Liver (tissue), 9 donors: ENCODE data around the gene RGPD4. TPM values are rescaled to one million over a fixed set of nuclear protein-coding genes. Genes with fewer than 3 reads are reported as not detected.

Source experiments
- DNase-seq: peaks from one replicate; pipeline ENCODE4 v3.0.0-alpha.2; 2017; ENCODE audit warnings: low spot score
- H3K27ac ChIP-seq, 2 donors: one replicate each; pipeline ENCODE4 v1.7.0; 2013; ENCODE audit warnings: inconsistent platforms in 2 of 2, low read length in 2 of 2, control low read depth in 1 of 2, low read depth in 1 of 2, mild to moderate bottlenecking in 1 of 2
- H3K27me3 ChIP-seq, 4 donors: one replicate each; pipeline versions ENCODE4 v1.6.1 to v1.7.0; 2013; ENCODE audit warnings: low read length in 3 of 4, inconsistent platforms in 1 of 4, mild to moderate bottlenecking in 1 of 4, moderate library complexity in 1 of 4; ENCODE audit not compliant: control insufficient read depth in 4 of 4, insufficient read depth in 4 of 4
- H3K36me3 ChIP-seq, 4 donors: one replicate each; pipeline versions ENCODE4 v1.6.1 to v1.7.0; 2013; ENCODE audit warnings: low read length in 3 of 4, mild to moderate bottlenecking in 3 of 4, low read depth in 1 of 4, moderate library complexity in 1 of 4; ENCODE audit not compliant: control insufficient read depth in 4 of 4, insufficient read depth in 3 of 4
- H3K4me1 ChIP-seq, 4 donors: one replicate each; pipeline versions ENCODE4 v1.6.1 to v1.7.0; 2013; ENCODE audit warnings: low read length in 3 of 4, mild to moderate bottlenecking in 3 of 4, moderate library complexity in 1 of 4; ENCODE audit not compliant: control insufficient read depth in 4 of 4, insufficient read depth in 4 of 4
- H3K4me3 ChIP-seq, 3 donors: one replicate each; pipeline versions ENCODE4 v1.6.1 to v1.7.0; 2013; ENCODE audit warnings: low read length in 3 of 3, control low read depth in 1 of 3, low read depth in 1 of 3, mild to moderate bottlenecking in 1 of 3
- H3K9ac ChIP-seq, 2 donors: one replicate each; pipeline ENCODE4 v1.7.0; 2013; ENCODE audit warnings: low read length in 2 of 2, mild to moderate bottlenecking in 2 of 2, moderate library complexity in 2 of 2, control low read depth in 1 of 2, low read depth in 1 of 2
- H3K9me3 ChIP-seq, 4 donors: one replicate each; pipeline versions ENCODE4 v1.6.1 to v1.7.0; 2013; ENCODE audit warnings: low read length in 3 of 4; ENCODE audit not compliant: control insufficient read depth in 4 of 4
- ATF3 ChIP-seq: IDR thresholded peaks from 2 replicates; pipeline ENCODE4 v1.6.1; 2016; ENCODE audit warnings: antibody characterized with exemption
- CTCF ChIP-seq: fragments of 150-350 bp; IDR thresholded peaks from 2 replicates; pipeline ENCODE4 v1.5.1; 2017; ENCODE audit warnings: improper control_type of control experiment, low read depth, low read length; ENCODE audit not compliant: missing input control
- EGR1 ChIP-seq, 2 donors: IDR thresholded peaks; 2 replicates each; pipeline ENCODE4 v1.6.1; 2016 to 2018; ENCODE audit warnings: antibody characterized with exemption in 2 of 2, low read depth in 2 of 2
- FOXA1 ChIP-seq: IDR thresholded peaks from 2 replicates; pipeline ENCODE4 v1.6.1; 2016; ENCODE audit warnings: antibody characterized with exemption
- GABPA ChIP-seq, 2 donors: IDR thresholded peaks in 1 of 2; conservative IDR thresholded peaks in 1 of 2; 2 replicates each; pipeline ENCODE4 v1.6.1; 2016; ENCODE audit warnings: antibody characterized with exemption in 2 of 2, mild to moderate bottlenecking in 1 of 2, moderate library complexity in 1 of 2
- HNF4A ChIP-seq, 2 donors: conservative IDR thresholded peaks; 2 replicates each; pipeline ENCODE4 v1.6.1; 2016; ENCODE audit warnings: antibody characterized with exemption in 2 of 2, mild to moderate bottlenecking in 2 of 2
- HNF4G ChIP-seq: IDR thresholded peaks from 2 replicates; pipeline ENCODE4 v1.6.1; 2016; ENCODE audit warnings: antibody characterized with exemption
- JUND ChIP-seq, 2 donors: IDR thresholded peaks; 2 replicates each; pipeline ENCODE4 v1.6.1; 2016; ENCODE audit warnings: antibody characterized with exemption in 2 of 2
- MAX ChIP-seq: IDR thresholded peaks from 2 replicates; pipeline ENCODE4 v1.6.1; 2016; ENCODE audit warnings: antibody characterized with exemption
- NR2F2 ChIP-seq: IDR thresholded peaks from 2 replicates; pipeline ENCODE4 v1.6.1; 2016; ENCODE audit warnings: antibody characterized with exemption
- RAD21 ChIP-seq, 2 donors: IDR thresholded peaks; 2 replicates each; pipeline ENCODE4 v1.6.1; 2016; ENCODE audit warnings: antibody characterized with exemption in 2 of 2, mild to moderate bottlenecking in 2 of 2
- REST ChIP-seq: IDR thresholded peaks from 2 replicates; pipeline ENCODE4 v1.6.1; 2016; ENCODE audit warnings: antibody characterized with exemption, mild to moderate bottlenecking
- RXRA ChIP-seq, 2 donors: IDR thresholded peaks; 2 replicates each; pipeline ENCODE4 v1.6.1; 2017 to 2018; ENCODE audit warnings: antibody characterized with exemption in 2 of 2, mild to moderate bottlenecking in 1 of 2
- TAF1 ChIP-seq: conservative IDR thresholded peaks from 2 replicates; pipeline ENCODE4 v1.6.1; 2016; ENCODE audit warnings: antibody characterized with exemption, mild to moderate bottlenecking
- YY1 ChIP-seq: IDR thresholded peaks from 2 replicates; pipeline ENCODE4 v1.6.1; 2016; ENCODE audit warnings: antibody characterized with exemption, mild to moderate bottlenecking
- ZBTB33 ChIP-seq: IDR thresholded peaks from 2 replicates; pipeline ENCODE4 v1.6.1; 2016; ENCODE audit warnings: antibody characterized with exemption
- WGBS: extraction: QIAGEN DNeasy Blood & Tissue Kit; methylation state at CpG from one replicate; pipeline ENCODE4 v1.1.7; 2013; 5-methylcytosine and 5-hydroxymethylcytosine counted together
- polyA plus RNA-seq, 2 donors: library from polyadenylated mRNA; stranded (reverse) in 1 of 2; unstranded in 1 of 2; fragments of 200-250 nt in 1 of 2; fragments of >200 nt in 1 of 2; fragmentation: Nextera tagmentation in 1 of 2; extraction: Ambion mirVana in 1 of 2; gene quantifications; one replicate each; pipeline versions ENCODE4 v1.2.1 to v1.2.3, GENCODE V29; 2013 to 2015
- total RNA-seq, 2 donors: library from RNA; depleted of rRNA; stranded (reverse); fragments of >200 nt; gene quantifications; one replicate each; pipeline ENCODE4 v1.2.3, GENCODE V29; 2014
- donor health status: healthy.
- donor health status: healthy.
- donor health status: healthy.
- donor health status: healthy.
- donor health status: healthy.

The RGPD4 gene
- total and polyA plus RNA-seq, 4 donors = not detected

- Histone ChIP-seq H3K4me1 (no peaks in the 10 kb centered on the region), H3K27ac (no peak overlapping the region), H3K9me3 (no peaks in the 10 kb centered on the region), H3K36me3 (no peaks in the 10 kb centered on the region), H3K9ac (no peak overlapping the region), H3K4me3 (no peak overlapping the region), H3K27me3 (no peaks in the 10 kb centered on the region)
- WGBS = 51% methylated on average over 3 of the region's 3 CpGs
- DNase-seq = no peak
- no peak for TF ChIP-seq HNF4A (conservative IDR thresholded peaks at IDR 0.05)
- TF ChIP-seq YY1 = no peak
- TF ChIP-seq JUND (IDR thresholded peaks at IDR 0.05) = no peak
- no peak for TF ChIP-seq FOXA1
- no peak for TF ChIP-seq RXRA (IDR thresholded peaks at IDR 0.05)
- TF ChIP-seq RAD21 (IDR thresholded peaks at IDR 0.05) = no peak
- no peak for TF ChIP-seq ZBTB33
- TF ChIP-seq HNF4G = no peak
Measured at GRCh38 chr2:107809835-107810234, 16.9 kb upstream of the RGPD4 start.

- H3K36me3 ChIP-seq = no peaks in the 10 kb centered on the region
- TF ChIP-seq ATF3 = no peak
- no peak for TF ChIP-seq EGR1 (IDR thresholded peaks at IDR 0.05; ENCODE audit: low read depth in 2 of 2)
- no peak for TF ChIP-seq HNF4A (conservative IDR thresholded peaks at IDR 0.05)
- TF ChIP-seq REST = no peak
- no peak for TF ChIP-seq MAX
- TF ChIP-seq RAD21 (IDR thresholded peaks at IDR 0.05) = no peak
- TF ChIP-seq TAF1 = no peak
- TF ChIP-seq RXRA (IDR thresholded peaks at IDR 0.05) = no peak
- H3K9ac ChIP-seq = no peak overlapping the region
- DNase-seq = no peak
- no peak overlapping the region for H3K4me3 ChIP-seq
- no peaks in the 10 kb centered on the region for H3K9me3 ChIP-seq
- H3K27me3 ChIP-seq = no peaks in the 10 kb centered on the region
- WGBS = 62% methylated on average over 1 of the region's 1 CpG
- H3K27ac ChIP-seq = no peak overlapping the region
- no peaks in the 10 kb centered on the region for H3K4me1 ChIP-seq
Measured at GRCh38 chr2:107810734-107811133, 16.0 kb upstream of the RGPD4 start.

- H3K27ac ChIP-seq = no peak overlapping the region
- H3K9ac ChIP-seq = no peak overlapping the region
- no peak overlapping the region for H3K4me3 ChIP-seq
- H3K9me3 ChIP-seq = no peaks in the 10 kb centered on the region
- WGBS = 87% methylated on average over 2 of the region's 2 CpGs
- no peak for DNase-seq
- no peaks in the 10 kb centered on the region for H3K4me1 ChIP-seq
- H3K27me3 ChIP-seq = no peaks in the 10 kb centered on the region
- H3K36me3 ChIP-seq = no peaks in the 10 kb centered on the region
- no peak for TF ChIP-seq NR2F2
- TF ChIP-seq HNF4G = no peak
- TF ChIP-seq FOXA1 = no peak
- no peak for TF ChIP-seq YY1
- TF ChIP-seq CTCF = no peak
- TF ChIP-seq JUND (IDR thresholded peaks at IDR 0.05) = no peak
- TF ChIP-seq TAF1 = no peak
- TF ChIP-seq GABPA (IDR thresholded peaks at IDR 0.05 in 1 of 2, conservative IDR thresholded peaks at IDR 0.05 in 1 of 2) = no peak
- TF ChIP-seq ZBTB33 = no peak
Measured at GRCh38 chr2:107811411-107811810, 15.3 kb upstream of the RGPD4 start.
